Astrocyte (in vitro differentiated cells and primary cell): ENCODE data around the gene TBC1D9. TPM values are rescaled to one million over a fixed set of nuclear protein-coding genes. Genes with fewer than 3 reads are reported as not detected.

Experiments used
- DNase-seq: peaks from one replicate; pipeline ENCODE4 v3.0.0-alpha.2; 2010; ENCODE audit warnings: low read depth
- FAIRE-seq: peaks from 2 replicates; lab custom pipeline; 2011; peaks lifted over from hg19 to GRCh38; lab: Jason Lieb, UNC
- H2AFZ ChIP-seq: 2 replicates; pipeline ENCODE4 v1.6.0; 2012; ENCODE audit warnings: low read depth, low read length, inconsistent platforms
- H3K27ac ChIP-seq: 2 replicates; pipeline ENCODE4 v1.5.1; 2011; ENCODE audit warnings: low read depth, low read length, inconsistent platforms
- H3K27me3 ChIP-seq: 2 replicates; pipeline ENCODE4 v1.6.0; 2011; ENCODE audit warnings: low read length, inconsistent platforms; ENCODE audit not compliant: insufficient read depth
- H3K36me3 ChIP-seq: 2 replicates; pipeline ENCODE4 v1.5.1; 2011; ENCODE audit warnings: low read length, inconsistent platforms; ENCODE audit not compliant: insufficient read depth
- H3K4me1 ChIP-seq: 2 replicates; pipeline ENCODE4 v1.5.1; 2011; ENCODE audit warnings: low read length, inconsistent platforms; ENCODE audit not compliant: insufficient read depth
- H3K4me2 ChIP-seq: 2 replicates; pipeline ENCODE4 v1.6.0; 2012; ENCODE audit warnings: low read length, inconsistent platforms
- H3K4me3 ChIP-seq: 2 replicates; pipeline ENCODE4 v1.5.1; 2011; ENCODE audit warnings: low read depth, mild to moderate bottlenecking, low read length, inconsistent platforms; ENCODE audit not compliant: insufficient read depth
- H3K79me2 ChIP-seq: 2 replicates; pipeline ENCODE4 v1.6.0; 2012; ENCODE audit warnings: mild to moderate bottlenecking, low read length, inconsistent platforms; ENCODE audit not compliant: insufficient read depth
- H3K9ac ChIP-seq: 2 replicates; pipeline ENCODE4 v1.6.0; 2012; ENCODE audit warnings: mild to moderate bottlenecking, low read length, inconsistent platforms
- H3K9me3 ChIP-seq: 2 replicates; pipeline ENCODE4 v1.5.1; 2012; ENCODE audit warnings: low read depth, mild to moderate bottlenecking, low read length, inconsistent platforms; ENCODE audit not compliant: insufficient read depth
- H4K20me1 ChIP-seq: 2 replicates; pipeline ENCODE4 v1.6.0; 2012; ENCODE audit warnings: low read length, inconsistent platforms; ENCODE audit not compliant: insufficient read depth
- H3K27ac Mint-ChIP-seq: one replicate; pipeline ENCODE4 v1.8.0; 2021; ENCODE audit warnings: mild to moderate bottlenecking, mixed read lengths; ENCODE audit not compliant: unreplicated experiment
- H3K27me3 Mint-ChIP-seq: one replicate; pipeline ENCODE4 v1.8.0; 2021; ENCODE audit warnings: low read depth, mixed read lengths; ENCODE audit not compliant: unreplicated experiment
- H3K36me3 Mint-ChIP-seq: one replicate; pipeline ENCODE4 v1.8.0; 2021; ENCODE audit warnings: low read depth, mixed read lengths; ENCODE audit not compliant: unreplicated experiment
- H3K4me1 Mint-ChIP-seq: one replicate; pipeline ENCODE4 v1.8.0; 2021; ENCODE audit warnings: low read depth, mixed read lengths; ENCODE audit not compliant: unreplicated experiment
- H3K4me3 Mint-ChIP-seq: one replicate; pipeline ENCODE4 v1.8.0; 2021; ENCODE audit warnings: mild to moderate bottlenecking, moderate library complexity, mixed read lengths; ENCODE audit not compliant: unreplicated experiment
- H3K9me3 Mint-ChIP-seq: one replicate; pipeline ENCODE4 v1.8.0; 2021; ENCODE audit warnings: mild to moderate bottlenecking, mixed read lengths; ENCODE audit not compliant: unreplicated experiment
- CTCF ChIP-seq: IDR thresholded peaks from 2 replicates; pipeline ENCODE4 v1.5.1; 2011; ENCODE audit warnings: low read depth, mild to moderate bottlenecking, inconsistent platforms, low read length, moderate library complexity; ENCODE audit not compliant: insufficient read depth
- EZH2 ChIP-seq: IDR thresholded peaks from 2 replicates; pipeline ENCODE4 v1.6.1; 2012; ENCODE audit warnings: mild to moderate bottlenecking, low read length, inconsistent platforms; ENCODE audit not compliant: insufficient read depth
- total RNA-seq: library from RNA; stranded (reverse); gene quantifications from 2 replicates; pipeline ENCODE4 v1.2.1, GENCODE V29; 2021

The TBC1D9 gene
- total RNA-seq, 1 donor from 2014 or later, result 31.6 TPM

- Histone ChIP-seq H2AFZ (no peak overlapping the region), H3K9ac (no peak overlapping the region), H3K27ac (no peak overlapping the region), H3K36me3 (no peaks in the 10 kb centered on the region), H4K20me1 (peaks cover 77% of the 10 kb centered on the region), H3K9me3 (no peaks in the 10 kb centered on the region), H3K4me1 (peaks cover 27% of the 10 kb centered on the region), H3K27me3 (no peaks in the 10 kb centered on the region), H3K4me2 (no peak overlapping the region), H3K4me3 (no peak overlapping the region), H3K79me2 (peaks cover 68% of the 10 kb centered on the region)
- no peaks in the 10 kb centered on the region for H3K9me3 Mint-ChIP-seq
- no peaks in the 10 kb centered on the region for H3K27me3 Mint-ChIP-seq
- H3K27ac Mint-ChIP-seq, result peak overlapping the region; percentile 53
- no peak for DNase-seq
- TF ChIP-seq CTCF (no peak), EZH2 (no peak)
- FAIRE-seq, result no peak
- H3K4me3 Mint-ChIP-seq, result no peak overlapping the region
- H3K36me3 Mint-ChIP-seq, result no peaks in the 10 kb centered on the region
- peaks cover 62% of the 10 kb centered on the region for H3K4me1 Mint-ChIP-seq
Observed at GRCh38 chr4:140740906-140741670, 15.1 kb downstream of the TBC1D9 start.

- H3K4me3 ChIP-seq, result no peak overlapping the region
- H3K27ac Mint-ChIP-seq, result peak overlapping the region; percentile 53
- H3K27ac ChIP-seq, result no peak overlapping the region
- peaks cover 65% of the 10 kb centered on the region for H3K4me1 Mint-ChIP-seq
- no peaks in the 10 kb centered on the region for H3K36me3 ChIP-seq
- TF ChIP-seq CTCF (no peak), EZH2 (no peak)
- H3K4me1 ChIP-seq, result peaks cover 27% of the 10 kb centered on the region
- no peaks in the 10 kb centered on the region for H3K27me3 ChIP-seq
- H3K36me3 Mint-ChIP-seq, result no peaks in the 10 kb centered on the region
- H4K20me1 ChIP-seq, result peaks cover 83% of the 10 kb centered on the region
- peaks cover 69% of the 10 kb centered on the region for H3K79me2 ChIP-seq
- FAIRE-seq (no peak), DNase-seq (no peak)
- H3K9me3 Mint-ChIP-seq, result no peaks in the 10 kb centered on the region
- no peak overlapping the region for H3K4me3 Mint-ChIP-seq
- H3K9ac ChIP-seq, result no peak overlapping the region
- no peak overlapping the region for H3K4me2 ChIP-seq
- H2AFZ ChIP-seq, result no peak overlapping the region
- H3K27me3 Mint-ChIP-seq, result no peaks in the 10 kb centered on the region
- no peaks in the 10 kb centered on the region for H3K9me3 ChIP-seq
Observed at GRCh38 chr4:140740422-140740821, 15.8 kb downstream of the TBC1D9 start.

GRCh38 chr4:140739971-140740370 lies 16.2 kb downstream of the TBC1D9 start:
- H3K4me1 ChIP-seq, result peaks cover 27% of the 10 kb centered on the region
- peaks cover 65% of the 10 kb centered on the region for H3K79me2 ChIP-seq
- no peaks in the 10 kb centered on the region for H3K9me3 ChIP-seq
- H3K36me3 ChIP-seq, result no peaks in the 10 kb centered on the region
- H3K36me3 Mint-ChIP-seq, result no peaks in the 10 kb centered on the region
- DNase-seq (no peak), FAIRE-seq (no peak)
- H2AFZ ChIP-seq, result no peak overlapping the region
- no peak overlapping the region for H3K9ac ChIP-seq
- no peak overlapping the region for H3K27ac ChIP-seq
- peaks cover 64% of the 10 kb centered on the region for H3K4me1 Mint-ChIP-seq
- TF ChIP-seq EZH2 (no peak), CTCF (no peak)
- H3K27me3 ChIP-seq, result no peaks in the 10 kb centered on the region
- H3K27me3 Mint-ChIP-seq, result no peaks in the 10 kb centered on the region
- no peaks in the 10 kb centered on the region for H3K9me3 Mint-ChIP-seq
- no peak overlapping the region for H3K4me2 ChIP-seq
- H3K4me3 Mint-ChIP-seq, result no peak overlapping the region
- H3K4me3 ChIP-seq, result no peak overlapping the region
- peaks cover 83% of the 10 kb centered on the region for H4K20me1 ChIP-seq
- H3K27ac Mint-ChIP-seq, result no peak overlapping the region
